Embryonic facial prominence (tissue), 1 donor: ENCODE measurements around the gene NUDT17.

Source experiments
- DNase-seq: peaks from one replicate; pipeline ENCODE4 v3.0.0-alpha.2; 2016; ENCODE audit errors: extremely low spot score

NUDT17 gene

DNA sequence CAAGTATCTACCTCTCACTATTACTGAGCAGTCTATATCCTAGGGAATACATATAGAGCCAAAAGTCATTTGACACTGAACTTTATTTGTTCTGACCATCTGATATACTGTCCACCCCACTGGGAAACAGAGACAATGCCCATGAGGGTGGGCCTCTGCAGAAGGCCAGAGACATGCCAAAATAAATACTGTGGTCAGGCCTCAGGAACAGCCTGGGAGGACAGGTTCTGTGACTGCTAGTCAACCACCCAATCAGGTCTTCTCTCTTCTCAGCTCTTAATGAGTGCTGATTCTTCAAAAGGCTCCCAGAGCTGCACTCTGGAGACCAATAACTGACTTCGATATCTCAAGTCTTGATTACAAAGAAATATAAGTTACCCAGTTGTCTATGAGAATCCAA is 45.7 kb downstream of the NUDT17 start:
- no peak for DNase-seq

DNA sequence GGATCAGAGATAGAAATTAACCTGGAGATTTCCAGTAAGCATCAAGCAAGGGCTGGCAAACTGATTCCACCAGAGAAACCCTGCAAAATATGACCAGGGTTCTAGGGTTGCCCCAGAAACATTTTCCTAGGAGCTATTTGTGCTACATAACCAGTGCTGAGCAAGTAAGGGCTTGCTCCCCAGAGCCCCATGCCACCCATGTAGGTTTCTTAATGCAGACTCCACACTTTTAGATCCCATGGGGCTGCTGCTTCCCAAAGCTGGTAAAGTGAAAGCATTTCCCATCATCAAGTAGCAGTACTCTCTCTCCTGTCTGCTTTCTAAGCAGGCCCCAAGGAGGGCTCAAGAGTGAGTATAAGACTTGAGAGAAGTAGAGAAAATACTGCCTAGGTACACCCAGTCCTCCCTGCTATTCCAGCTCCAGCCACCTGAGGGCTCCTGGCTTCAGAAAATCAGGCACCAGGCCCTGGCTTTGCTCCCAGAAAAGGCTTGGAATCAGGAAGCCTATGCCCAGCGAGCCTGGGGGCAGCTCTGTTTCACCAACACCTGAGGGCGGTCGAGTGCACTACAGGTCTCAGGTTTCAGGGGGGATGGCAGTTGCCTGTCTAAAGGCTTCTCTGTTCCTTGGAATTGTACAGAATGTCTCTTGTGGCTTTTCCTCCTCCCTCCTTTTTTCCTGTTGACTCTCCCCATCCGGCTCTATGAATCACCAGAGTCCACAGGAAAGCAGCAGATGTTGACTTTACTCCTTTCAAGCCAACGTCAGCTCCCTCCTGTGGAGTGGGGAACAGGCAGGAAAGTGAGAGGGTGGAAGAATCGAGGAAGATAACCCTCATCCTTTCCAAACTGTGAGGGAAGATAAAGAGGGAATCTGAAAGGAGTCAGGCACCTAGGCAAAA is 46.4 kb downstream of the NUDT17 start:
- peak; percentile 84 for DNase-seq

DNA sequence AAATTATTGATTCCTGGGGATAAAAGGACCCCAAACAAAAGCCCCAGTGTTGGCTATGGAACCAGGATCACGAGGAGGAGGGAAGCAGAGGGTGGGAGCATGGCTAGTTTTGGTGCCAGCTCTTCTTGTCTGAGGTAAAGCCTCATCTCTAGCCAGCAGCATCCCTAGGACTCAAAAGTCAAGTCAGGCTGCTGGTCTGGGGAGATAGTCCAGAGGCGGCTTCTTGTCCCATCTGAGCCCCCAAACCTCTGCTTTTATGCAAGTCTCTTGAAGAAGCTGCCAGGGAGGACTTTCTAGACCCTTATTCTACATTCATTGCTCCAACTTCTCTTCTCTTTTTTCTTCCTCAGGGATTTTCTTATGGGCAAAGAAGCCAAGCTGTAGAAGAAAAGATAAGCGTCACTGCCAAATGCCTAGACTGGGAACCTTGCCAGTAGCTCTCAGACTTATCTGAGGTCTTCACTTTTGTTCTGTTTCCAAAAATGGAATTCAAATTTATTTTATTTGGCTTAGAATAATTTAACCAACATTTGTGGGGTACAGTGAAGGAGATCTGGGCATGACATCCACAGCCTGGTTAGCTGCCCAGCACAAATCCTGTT is 47.2 kb downstream of the NUDT17 start:
- DNase-seq = no peak

DNA sequence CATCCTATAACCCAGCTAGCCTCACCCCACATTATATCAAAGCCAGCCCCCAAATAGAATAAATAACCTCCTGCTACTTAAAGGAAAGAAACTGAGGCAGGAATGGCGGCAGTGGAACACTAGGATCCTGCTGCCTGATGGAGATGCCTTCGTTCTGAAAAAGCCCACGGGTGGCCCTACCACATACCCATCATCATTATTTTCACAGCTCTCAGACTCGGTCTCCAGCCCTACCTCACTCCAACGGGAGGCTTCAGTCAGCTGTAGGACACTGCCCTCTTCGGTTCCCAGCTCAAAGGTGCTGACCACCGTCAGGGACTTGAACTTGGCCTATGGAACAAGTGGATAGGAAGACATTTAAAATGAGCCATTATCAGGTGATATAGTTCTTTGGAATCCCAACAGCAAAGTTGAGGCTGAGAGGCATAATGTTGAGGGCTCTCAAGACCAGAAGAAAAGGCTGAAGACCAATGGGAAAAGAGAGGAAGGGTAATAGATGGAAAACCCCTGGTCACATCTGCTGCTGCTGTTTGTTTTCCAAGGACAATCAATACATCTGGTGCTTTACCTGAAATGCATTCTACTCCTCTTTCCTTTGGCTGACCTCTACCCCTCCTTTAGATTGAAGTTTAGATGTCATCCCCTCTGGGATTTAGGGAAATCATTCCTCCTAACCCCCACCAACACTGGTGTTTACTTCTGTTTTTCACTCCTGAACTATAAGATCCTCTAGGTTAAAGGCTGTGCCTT is 48.1 kb downstream of the NUDT17 start:
- DNase-seq = no peak

DNA sequence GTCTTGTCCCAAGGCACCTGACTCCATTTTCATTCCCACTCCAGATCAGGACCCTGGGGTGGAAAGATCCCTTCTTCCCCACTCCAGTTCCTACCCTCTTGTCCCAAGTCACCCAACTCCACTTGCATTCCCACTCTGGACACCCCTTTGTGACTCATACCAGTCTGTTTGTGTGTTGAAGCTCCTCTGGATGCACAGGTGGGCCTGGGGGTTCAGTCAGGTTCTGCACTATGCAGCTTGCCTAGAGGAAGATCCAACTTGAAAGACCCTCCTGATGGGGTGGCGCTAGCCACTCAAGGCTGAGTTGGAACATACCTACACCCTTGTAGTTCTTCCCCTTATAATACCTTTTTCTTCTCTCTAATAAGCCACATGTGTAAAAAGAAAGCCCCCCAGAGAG is 50.0 kb downstream of the NUDT17 start:
- DNase-seq = no peak

DNA sequence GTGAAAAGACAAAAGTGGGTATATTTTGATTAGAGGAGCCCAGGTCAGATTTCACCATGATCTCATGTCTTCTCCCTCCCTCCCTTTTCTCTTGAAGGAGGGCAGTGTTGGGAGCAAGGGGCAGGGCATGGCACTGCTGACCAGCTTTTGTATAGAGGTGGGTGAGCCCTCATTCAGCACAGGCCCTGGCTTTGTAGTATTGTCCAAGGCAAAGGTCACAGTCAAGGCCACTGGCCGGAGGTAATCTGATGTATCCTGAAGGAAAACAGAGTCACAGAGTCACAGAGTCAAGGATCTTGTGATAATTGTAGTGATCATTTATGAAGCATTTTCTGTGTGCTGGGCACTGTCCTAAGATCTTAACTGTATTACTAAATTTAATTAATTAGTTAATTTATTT is 52.5 kb downstream of the NUDT17 start:
- DNase-seq = no peak
